ENCODE data around the gene KMO.

The KMO gene

GRCh38 chr1:241513378-241513777 is 18.8 kb upstream of the KMO start:
- Histone ChIP-seq H3K9me3 (ENCODE audit: control insufficient read depth, insufficient read depth, low read length) (no peaks in the 10 kb centered on the region), H3K4me3 (ENCODE audit: low read length) (no peak overlapping the region), H3K9me2 (replicated peaks; ENCODE audit: control insufficient read depth, low read length) (no peaks in the 10 kb centered on the region), H3K27ac (ENCODE audit: low read depth, low read length) (no peak overlapping the region), H3K4me2 (ENCODE audit: low read length) (no peak overlapping the region), H3K79me2 (ENCODE audit: control insufficient read depth, low read length) (peaks cover 37% of the 10 kb centered on the region), H4K20me1 (ENCODE audit: control insufficient read depth, insufficient read depth, low read depth, low read length) (no peaks in the 10 kb centered on the region), H3K36me3 (ENCODE audit: control insufficient read depth, low read length) (peaks cover 67% of the 10 kb centered on the region), H3K4me1 (ENCODE audit: control insufficient read depth, low read length) (peaks cover 11% of the 10 kb centered on the region), H3F3A (ENCODE audit: control insufficient read depth, insufficient read depth) (no peaks in the 10 kb centered on the region; the same call in 1 of the 2 replicates), H3K27me3 (ENCODE audit: control insufficient read depth, low read length) (no peaks in the 10 kb centered on the region)
- TF ChIP-seq EZH2phosphoT487 (IDR thresholded peaks at IDR 0.05; ENCODE audit: borderline replicate concordance, low read length) (no peak), CTCF (IDR thresholded peaks at IDR 0.05; ENCODE audit: low read depth, low read length, poor library complexity, severe bottlenecking) (no peak)

- peak overlapping the region; percentile 83 for H3K4me2 ChIP-seq (ENCODE audit: low read length)
- H3K4me1 ChIP-seq (ENCODE audit: control insufficient read depth, low read length), result peaks cover 19% of the 10 kb centered on the region
- peaks cover 48% of the 10 kb centered on the region for H3K79me2 ChIP-seq (ENCODE audit: control insufficient read depth, low read length)
- TF ChIP-seq EZH2phosphoT487 (IDR thresholded peaks at IDR 0.05; ENCODE audit: borderline replicate concordance, low read length) (no peak), CTCF (IDR thresholded peaks at IDR 0.05; ENCODE audit: low read depth, low read length, poor library complexity, severe bottlenecking) (no peak)
- no peaks in the 10 kb centered on the region for H3K27me3 ChIP-seq (ENCODE audit: control insufficient read depth, low read length)
- H3K36me3 ChIP-seq (ENCODE audit: control insufficient read depth, low read length), result peaks cover 30% of the 10 kb centered on the region
- H3K9me3 ChIP-seq (ENCODE audit: control insufficient read depth, insufficient read depth, low read length), result no peaks in the 10 kb centered on the region
- no peaks in the 10 kb centered on the region for H3F3A ChIP-seq (ENCODE audit: control insufficient read depth, insufficient read depth)
- H3K9me2 ChIP-seq (replicated peaks; ENCODE audit: control insufficient read depth, low read length), result no peaks in the 10 kb centered on the region
- H3K4me3 ChIP-seq (ENCODE audit: low read length), result peak overlapping the region; percentile 90
- no peaks in the 10 kb centered on the region for H4K20me1 ChIP-seq (ENCODE audit: control insufficient read depth, insufficient read depth, low read depth, low read length)
- no peak overlapping the region; the same call in 1 of the 2 replicates for H3K27ac ChIP-seq (ENCODE audit: low read depth, low read length)
Measured at GRCh38 chr1:241518476-241519307, 13.5 kb upstream of the KMO start.

- H3K27ac ChIP-seq (ENCODE audit: low read depth, low read length), result peak within 1 kb of the TSS; percentile 18
- no peaks in the 10 kb centered on the region for H3K9me2 ChIP-seq (replicated peaks; ENCODE audit: control insufficient read depth, low read length)
- no peak for TF ChIP-seq EZH2phosphoT487 (IDR thresholded peaks at IDR 0.05; ENCODE audit: borderline replicate concordance, low read length)
- no peak for TF ChIP-seq CTCF (IDR thresholded peaks at IDR 0.05; ENCODE audit: low read depth, low read length, poor library complexity, severe bottlenecking)
Measured at GRCh38 chr1:241519308-241520079, 12.7 kb upstream of the KMO start, which contains the start of gene FH. Gene FH (minus strand): TSS chr1:241519755. CDS start chr1:241519722, 33 bp downstream.

More at GRCh38 chr1:241519308-241520079, 12.7 kb upstream of the KMO start, which contains the start of gene FH:
- no peaks in the 10 kb centered on the region for H4K20me1 ChIP-seq (ENCODE audit: control insufficient read depth, insufficient read depth, low read depth, low read length)
- peak within 1 kb of the TSS; percentile 90 for H3K4me3 ChIP-seq (ENCODE audit: low read length)
- peaks cover 19% of the 10 kb centered on the region for H3K4me1 ChIP-seq (ENCODE audit: control insufficient read depth, low read length)
- no peaks in the 10 kb centered on the region for H3K27me3 ChIP-seq (ENCODE audit: control insufficient read depth, low read length)
- no peaks in the 10 kb centered on the region for H3K9me3 ChIP-seq (ENCODE audit: control insufficient read depth, insufficient read depth, low read length)
- H3F3A ChIP-seq (ENCODE audit: control insufficient read depth, insufficient read depth), result no peaks in the 10 kb centered on the region
- H3K4me2 ChIP-seq (ENCODE audit: low read length), result peak within 1 kb of the TSS; percentile 83
- H3K36me3 ChIP-seq (ENCODE audit: control insufficient read depth, low read length), result peaks cover 25% of the 10 kb centered on the region
- peaks cover 43% of the 10 kb centered on the region for H3K79me2 ChIP-seq (ENCODE audit: control insufficient read depth, low read length)
